WTC11 (cell line): ENCODE data around the gene TRAPPC10.
"Not testable (repeated sequence)": the region's sequence is repeated elsewhere in the genome, so short reads cannot be mapped to it uniquely, and the experiment has no call there.

Experiments
- FOXJ3 ChIP-seq: sonication (generic); formaldehyde crosslinking; IDR thresholded peaks from 2 replicates; pipeline ENCODE4 v1.9.0; 2021; ENCODE audit warnings: missing genetic modification reagents, mild to moderate bottlenecking, borderline replicate concordance
- NFATC4 ChIP-seq: fragments of 250-450 bp; sonication (Bioruptor Pico); IDR thresholded peaks from 2 replicates; pipeline ENCODE4 v1.9.0; 2021; ENCODE audit warnings: mild to moderate bottlenecking
- SP1 ChIP-seq: sonication (generic); formaldehyde crosslinking; conservative IDR thresholded peaks from 2 replicates; pipeline ENCODE4 v1.8.1; 2022; ENCODE audit warnings: missing genetic modification reagents
- TF ChIP-seq, protein P1 (sequence below): fragments of 200-600 bp; IDR thresholded peaks from 2 replicates; pipeline ENCODE4 v1.8.0; 2022; ENCODE audit warnings: antibody characterized with exemption
- TF ChIP-seq, protein P2 (sequence below): sonication (generic); formaldehyde crosslinking; IDR thresholded peaks from 2 replicates; pipeline ENCODE4 v1.8.1; 2023; ENCODE audit warnings: mild to moderate bottlenecking, missing genetic modification reagents, moderate library complexity
- TF ChIP-seq, protein P3 (sequence below): sonication (generic); formaldehyde crosslinking; IDR thresholded peaks from 2 replicates; pipeline ENCODE4 v1.8.0; 2022; ENCODE audit warnings: mild to moderate bottlenecking, missing genetic modification reagents

DNA sequence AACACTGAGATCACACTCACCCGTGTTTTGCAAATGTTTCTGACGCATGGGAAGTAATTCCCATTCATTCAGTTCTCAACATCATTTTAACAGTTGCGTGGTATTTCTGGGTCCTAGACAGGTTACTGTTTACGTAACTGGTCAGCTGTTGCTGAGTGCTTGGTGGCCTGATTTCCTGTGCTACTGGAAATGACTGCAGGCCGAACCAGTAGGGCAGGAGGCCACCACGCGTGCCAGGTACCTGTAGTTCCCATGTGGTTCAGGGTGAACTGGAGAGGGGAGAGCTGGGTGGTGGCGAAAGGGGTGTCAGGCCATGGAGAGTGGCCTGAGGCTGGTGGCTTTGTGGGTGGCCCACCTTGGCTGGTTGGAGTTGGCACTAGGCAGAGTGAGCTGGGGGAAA is 122.6 kb downstream of the TRAPPC10 start:
- TF ChIP-seq, protein P1, sequence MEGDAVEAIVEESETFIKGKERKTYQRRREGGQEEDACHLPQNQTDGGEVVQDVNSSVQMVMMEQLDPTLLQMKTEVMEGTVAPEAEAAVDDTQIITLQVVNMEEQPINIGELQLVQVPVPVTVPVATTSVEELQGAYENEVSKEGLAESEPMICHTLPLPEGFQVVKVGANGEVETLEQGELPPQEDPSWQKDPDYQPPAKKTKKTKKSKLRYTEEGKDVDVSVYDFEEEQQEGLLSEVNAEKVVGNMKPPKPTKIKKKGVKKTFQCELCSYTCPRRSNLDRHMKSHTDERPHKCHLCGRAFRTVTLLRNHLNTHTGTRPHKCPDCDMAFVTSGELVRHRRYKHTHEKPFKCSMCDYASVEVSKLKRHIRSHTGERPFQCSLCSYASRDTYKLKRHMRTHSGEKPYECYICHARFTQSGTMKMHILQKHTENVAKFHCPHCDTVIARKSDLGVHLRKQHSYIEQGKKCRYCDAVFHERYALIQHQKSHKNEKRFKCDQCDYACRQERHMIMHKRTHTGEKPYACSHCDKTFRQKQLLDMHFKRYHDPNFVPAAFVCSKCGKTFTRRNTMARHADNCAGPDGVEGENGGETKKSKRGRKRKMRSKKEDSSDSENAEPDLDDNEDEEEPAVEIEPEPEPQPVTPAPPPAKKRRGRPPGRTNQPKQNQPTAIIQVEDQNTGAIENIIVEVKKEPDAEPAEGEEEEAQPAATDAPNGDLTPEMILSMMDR, result not testable (repeated sequence)
- TF ChIP-seq, protein P2, sequence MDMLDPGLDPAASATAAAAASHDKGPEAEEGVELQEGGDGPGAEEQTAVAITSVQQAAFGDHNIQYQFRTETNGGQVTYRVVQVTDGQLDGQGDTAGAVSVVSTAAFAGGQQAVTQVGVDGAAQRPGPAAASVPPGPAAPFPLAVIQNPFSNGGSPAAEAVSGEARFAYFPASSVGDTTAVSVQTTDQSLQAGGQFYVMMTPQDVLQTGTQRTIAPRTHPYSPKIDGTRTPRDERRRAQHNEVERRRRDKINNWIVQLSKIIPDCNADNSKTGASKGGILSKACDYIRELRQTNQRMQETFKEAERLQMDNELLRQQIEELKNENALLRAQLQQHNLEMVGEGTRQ (CRISPR knock-in tag), result not testable (repeated sequence)
- not testable (repeated sequence) for TF ChIP-seq FOXJ3; SP1 (CRISPR knock-in tag); NFATC4
- TF ChIP-seq, protein P3, sequence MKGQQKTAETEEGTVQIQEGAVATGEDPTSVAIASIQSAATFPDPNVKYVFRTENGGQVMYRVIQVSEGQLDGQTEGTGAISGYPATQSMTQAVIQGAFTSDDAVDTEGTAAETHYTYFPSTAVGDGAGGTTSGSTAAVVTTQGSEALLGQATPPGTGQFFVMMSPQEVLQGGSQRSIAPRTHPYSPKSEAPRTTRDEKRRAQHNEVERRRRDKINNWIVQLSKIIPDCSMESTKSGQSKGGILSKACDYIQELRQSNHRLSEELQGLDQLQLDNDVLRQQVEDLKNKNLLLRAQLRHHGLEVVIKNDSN (CRISPR knock-in tag), result not testable (repeated sequence)
